Measurements from ENCODE around the gene ZRSR2. TPM values are rescaled to one million over a fixed set of nuclear protein-coding genes. Genes with fewer than 3 reads are reported as not detected.
"Not testable (repeated sequence)": the region's sequence is repeated elsewhere in the genome, so short reads cannot be mapped to it uniquely, and the experiment has no call there.

Gene ZRSR2
- total RNA-seq, 1 donor from 2014 or later: 6.0 TPM

GRCh38 chrX:15822922-15823321 lies 32.6 kb downstream of the ZRSR2 start:
- DNase-seq (ENCODE audit: low read depth): no peak
- Histone ChIP-seq H3K4me3 (ENCODE audit: low read depth, low read length) (no peak overlapping the region), H3K36me3 (ENCODE audit: control insufficient read depth, insufficient read depth, low read length) (no peaks in the 10 kb centered on the region), H3K27me3 (ENCODE audit: control insufficient read depth, insufficient read depth, low read length) (no peaks in the 10 kb centered on the region)
- TF ChIP-seq CTCF (IDR thresholded peaks at IDR 0.05; ENCODE audit: insufficient read depth, low read length, poor library complexity, severe bottlenecking): no peak

GRCh38 chrX:15825936-15826335 lies 35.7 kb downstream of the ZRSR2 start:
- no peak for DNase-seq (ENCODE audit: low read depth)
- H3K36me3 ChIP-seq (ENCODE audit: control insufficient read depth, insufficient read depth, low read length): no peaks in the 10 kb centered on the region
- TF ChIP-seq CTCF (IDR thresholded peaks at IDR 0.05; ENCODE audit: insufficient read depth, low read length, poor library complexity, severe bottlenecking): no peak
- H3K4me3 ChIP-seq (ENCODE audit: low read depth, low read length): no peak overlapping the region
- no peaks in the 10 kb centered on the region for H3K27me3 ChIP-seq (ENCODE audit: control insufficient read depth, insufficient read depth, low read length)

GRCh38 chrX:15829217-15829616 lies 38.9 kb downstream of the ZRSR2 start:
- H3K36me3 ChIP-seq (ENCODE audit: control insufficient read depth, insufficient read depth, low read length): no peaks in the 10 kb centered on the region
- H3K4me3 ChIP-seq (ENCODE audit: low read depth, low read length): no peak overlapping the region
- H3K27me3 ChIP-seq (ENCODE audit: control insufficient read depth, insufficient read depth, low read length): no peaks in the 10 kb centered on the region
- TF ChIP-seq CTCF (IDR thresholded peaks at IDR 0.05; ENCODE audit: insufficient read depth, low read length, poor library complexity, severe bottlenecking): no peak
- DNase-seq (ENCODE audit: low read depth): no peak

GRCh38 chrX:15831347-15831746 lies 41.1 kb downstream of the ZRSR2 start:
- not testable (repeated sequence) for DNase-seq (ENCODE audit: low read depth); H3K4me3 ChIP-seq (ENCODE audit: low read depth, low read length); H3K36me3 ChIP-seq (ENCODE audit: control insufficient read depth, insufficient read depth, low read length); H3K27me3 ChIP-seq (ENCODE audit: control insufficient read depth, insufficient read depth, low read length)

GRCh38 chrX:15834053-15834452 lies 43.8 kb downstream of the ZRSR2 start:
- Histone ChIP-seq H3K27me3 (ENCODE audit: control insufficient read depth, insufficient read depth, low read length) (no peaks in the 10 kb centered on the region), H3K4me3 (ENCODE audit: low read depth, low read length) (no peak overlapping the region), H3K36me3 (ENCODE audit: control insufficient read depth, insufficient read depth, low read length) (no peaks in the 10 kb centered on the region)
- DNase-seq (ENCODE audit: low read depth): no peak
- no peak for TF ChIP-seq CTCF (IDR thresholded peaks at IDR 0.05; ENCODE audit: insufficient read depth, low read length, poor library complexity, severe bottlenecking)

GRCh38 chrX:15834827-15835595 lies 44.7 kb downstream of the ZRSR2 start:
- no peak for DNase-seq (ENCODE audit: low read depth)
- TF ChIP-seq CTCF (IDR thresholded peaks at IDR 0.05; ENCODE audit: insufficient read depth, low read length, poor library complexity, severe bottlenecking): no peak
- no peak overlapping the region for H3K4me3 ChIP-seq (ENCODE audit: low read depth, low read length)
- H3K27me3 ChIP-seq (ENCODE audit: control insufficient read depth, insufficient read depth, low read length): no peaks in the 10 kb centered on the region
- H3K36me3 ChIP-seq (ENCODE audit: control insufficient read depth, insufficient read depth, low read length): no peaks in the 10 kb centered on the region
